HepG2 (cell line): ENCODE results near the gene RAB3D. TPM values are rescaled to one million over a fixed set of nuclear protein-coding genes. Genes with fewer than 3 reads are reported as not detected.

Experiments
- ATRX ChIP-seq: sonication (generic); formaldehyde crosslinking; IDR thresholded peaks from 2 replicates; pipeline ENCODE4 v1.4.0; 2020; ENCODE audit warnings: missing genetic modification reagents, borderline replicate concordance
- FOXA1 ChIP-seq, 2 experiments: fragments of 450-650 bp in 1 of 2; sonication (generic) in 1 of 2; formaldehyde crosslinking in 1 of 2; IDR thresholded peaks; 2 replicates each; pipeline versions ENCODE4 v1.4.0 to v1.6.1; 2016 to 2020; ENCODE audit warnings: missing genetic modification reagents in 1 of 2
- GZF1 ChIP-seq: sonication (generic); formaldehyde crosslinking; IDR thresholded peaks from 2 replicates; pipeline ENCODE4 v1.5.1; 2020; ENCODE audit warnings: mild to moderate bottlenecking, missing genetic modification reagents
- NPAS2 ChIP-seq: sonication (generic); formaldehyde crosslinking; IDR thresholded peaks from 2 replicates; pipeline ENCODE4 v1.8.0; 2022; ENCODE audit warnings: mild to moderate bottlenecking, missing genetic modification reagents, borderline replicate concordance
- SOX13 ChIP-seq, 3 experiments: fragments of 450-650 bp in 1 of 3; sonication (generic) in 1 of 3; formaldehyde crosslinking in 1 of 3; IDR thresholded peaks in 2 of 3; conservative IDR thresholded peaks in 1 of 3; 2 replicates each; pipeline versions ENCODE4 v1.5.0 to v1.6.1; 2016 to 2020; ENCODE audit warnings: antibody characterized with exemption in 1 of 3, mild to moderate bottlenecking in 1 of 3, missing compliant biosample characterization in 1 of 3, missing genetic modification reagents in 1 of 3, moderate library complexity in 1 of 3
- SP1 ChIP-seq, 2 experiments: fragments of 450-650 bp in 1 of 2; sonication (generic) in 1 of 2; formaldehyde crosslinking in 1 of 2; IDR thresholded peaks; 2 replicates each; pipeline versions ENCODE4 v1.4.0 to v1.6.1; 2016 to 2020; ENCODE audit warnings: missing genetic modification reagents in 1 of 2
- ZNF282 ChIP-seq: fragments of 450-650 bp; IDR thresholded peaks from 2 replicates; pipeline ENCODE4 v1.6.1; 2018; ENCODE audit not compliant: partially characterized antibody
- ZNF292 ChIP-seq: sonication (generic); formaldehyde crosslinking; IDR thresholded peaks from 2 replicates; pipeline ENCODE4 v1.8.1; 2022; ENCODE audit warnings: mild to moderate bottlenecking, low read depth, missing genetic modification reagents, borderline replicate concordance
- polyA plus RNA-seq, 8 experiments: library from polyadenylated mRNA; depleted of rRNA in 3 of 8; stranded (reverse) in 7 of 8; unstranded in 1 of 8; fragments of >200 nt; fragmentation: Illumina TruSeq in 4 of 8; extraction: Trizol in 4 of 8; gene quantifications; 2 replicates each; pipeline versions ENCODE4 v1.2.1 to v1.2.3, GENCODE V29; 2011 to 2016; ENCODE audit warnings: low read depth in 4 of 8, missing spikeins in 1 of 8, mixed read lengths in 1 of 8; ENCODE audit not compliant: insufficient read depth in 1 of 8
- total RNA-seq, 5 experiments: library from RNA; depleted of rRNA; stranded (reverse); fragments of >200 nt; fragmentation: Illumina TruSeq; extraction: Trizol; gene quantifications; 2 replicates each; pipeline ENCODE4 v1.2.3, GENCODE V29; 2016; ENCODE audit warnings: low read depth in 1 of 5
- TF ChIP-seq, protein P1 (sequence below): sonication (generic); formaldehyde crosslinking; IDR thresholded peaks from 2 replicates; pipeline ENCODE4 v1.4.0; 2020; ENCODE audit warnings: missing genetic modification reagents, borderline replicate concordance
- TF ChIP-seq, protein P2 (sequence below): sonication (generic); formaldehyde crosslinking; IDR thresholded peaks from 2 replicates; pipeline ENCODE4 v1.4.0; 2020; ENCODE audit warnings: missing genetic modification reagents, mild to moderate bottlenecking, borderline replicate concordance
- TF ChIP-seq, protein P3 (sequence below): IDR thresholded peaks from 2 replicates; pipeline ENCODE4 v1.6.1; 2016
- TF ChIP-seq, protein P4 (sequence below): sonication (generic); formaldehyde crosslinking; IDR thresholded peaks from 2 replicates; pipeline ENCODE4 v1.4.0; 2020; ENCODE audit warnings: mild to moderate bottlenecking, missing genetic modification reagents
- TF ChIP-seq, protein P5 (sequence below): sonication (generic); formaldehyde crosslinking; IDR thresholded peaks from 2 replicates; pipeline ENCODE4 v1.4.0; 2020; ENCODE audit warnings: missing genetic modification reagents
- TF ChIP-seq, protein P6 (sequence below): sonication (generic); formaldehyde crosslinking; IDR thresholded peaks from 2 replicates; pipeline ENCODE4 v1.4.0; 2020; ENCODE audit warnings: missing genetic modification reagents, borderline replicate concordance

RAB3D gene
- total and polyA plus RNA-seq, 2 of the 13 experiments (the other 11 are each of a cell fraction or from before 2014, with no cell fraction given) = 2.0 to 16.1 TPM

DNA sequence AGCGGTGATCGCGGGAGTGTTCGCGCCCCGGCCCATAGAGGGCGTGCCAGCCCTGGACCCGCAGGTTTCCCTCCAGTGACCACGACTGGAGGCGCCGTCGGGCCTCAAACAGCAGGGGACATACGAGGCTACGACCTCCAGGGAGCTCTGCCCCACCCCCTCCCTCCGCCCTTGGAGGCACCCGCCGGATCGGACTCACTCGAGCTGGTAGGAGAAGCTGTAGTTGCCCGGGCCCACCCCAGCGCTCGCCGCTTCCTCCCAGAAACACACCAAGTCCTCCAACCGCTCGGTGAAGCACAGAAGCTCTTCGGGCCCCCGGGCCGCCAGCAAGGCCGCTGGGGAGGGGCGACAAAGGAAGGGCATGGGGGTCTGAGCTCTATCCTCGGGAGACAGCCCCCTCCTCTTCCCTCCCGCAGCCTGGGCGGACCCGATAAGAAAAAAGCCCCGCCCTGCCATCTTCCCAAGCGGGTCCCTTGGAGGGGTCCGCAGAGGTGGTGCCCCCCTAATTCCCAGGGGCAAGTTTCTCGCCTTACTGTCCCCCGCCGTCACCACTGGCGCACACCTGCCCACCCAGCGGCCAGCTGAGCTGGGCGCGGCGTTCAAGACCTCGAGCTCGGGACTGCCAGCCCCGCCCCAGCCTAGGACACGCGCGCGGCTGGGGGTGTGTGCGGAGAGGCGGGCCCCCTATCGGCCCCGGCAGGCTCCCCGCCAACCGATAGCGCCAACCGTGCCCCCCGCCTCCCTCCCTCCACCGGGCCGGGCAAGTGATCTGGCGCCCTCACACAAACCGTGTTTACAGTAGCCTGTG, 43.6 kb upstream of the RAB3D start (continued):
- TF ChIP-seq, protein P1, sequence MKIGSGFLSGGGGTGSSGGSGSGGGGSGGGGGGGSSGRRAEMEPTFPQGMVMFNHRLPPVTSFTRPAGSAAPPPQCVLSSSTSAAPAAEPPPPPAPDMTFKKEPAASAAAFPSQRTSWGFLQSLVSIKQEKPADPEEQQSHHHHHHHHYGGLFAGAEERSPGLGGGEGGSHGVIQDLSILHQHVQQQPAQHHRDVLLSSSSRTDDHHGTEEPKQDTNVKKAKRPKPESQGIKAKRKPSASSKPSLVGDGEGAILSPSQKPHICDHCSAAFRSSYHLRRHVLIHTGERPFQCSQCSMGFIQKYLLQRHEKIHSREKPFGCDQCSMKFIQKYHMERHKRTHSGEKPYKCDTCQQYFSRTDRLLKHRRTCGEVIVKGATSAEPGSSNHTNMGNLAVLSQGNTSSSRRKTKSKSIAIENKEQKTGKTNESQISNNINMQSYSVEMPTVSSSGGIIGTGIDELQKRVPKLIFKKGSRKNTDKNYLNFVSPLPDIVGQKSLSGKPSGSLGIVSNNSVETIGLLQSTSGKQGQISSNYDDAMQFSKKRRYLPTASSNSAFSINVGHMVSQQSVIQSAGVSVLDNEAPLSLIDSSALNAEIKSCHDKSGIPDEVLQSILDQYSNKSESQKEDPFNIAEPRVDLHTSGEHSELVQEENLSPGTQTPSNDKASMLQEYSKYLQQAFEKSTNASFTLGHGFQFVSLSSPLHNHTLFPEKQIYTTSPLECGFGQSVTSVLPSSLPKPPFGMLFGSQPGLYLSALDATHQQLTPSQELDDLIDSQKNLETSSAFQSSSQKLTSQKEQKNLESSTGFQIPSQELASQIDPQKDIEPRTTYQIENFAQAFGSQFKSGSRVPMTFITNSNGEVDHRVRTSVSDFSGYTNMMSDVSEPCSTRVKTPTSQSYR (CRISPR knock-in tag) = peak; percentile 71; the same call in 1 of the 2 replicates
- TF ChIP-seq, protein P2, sequence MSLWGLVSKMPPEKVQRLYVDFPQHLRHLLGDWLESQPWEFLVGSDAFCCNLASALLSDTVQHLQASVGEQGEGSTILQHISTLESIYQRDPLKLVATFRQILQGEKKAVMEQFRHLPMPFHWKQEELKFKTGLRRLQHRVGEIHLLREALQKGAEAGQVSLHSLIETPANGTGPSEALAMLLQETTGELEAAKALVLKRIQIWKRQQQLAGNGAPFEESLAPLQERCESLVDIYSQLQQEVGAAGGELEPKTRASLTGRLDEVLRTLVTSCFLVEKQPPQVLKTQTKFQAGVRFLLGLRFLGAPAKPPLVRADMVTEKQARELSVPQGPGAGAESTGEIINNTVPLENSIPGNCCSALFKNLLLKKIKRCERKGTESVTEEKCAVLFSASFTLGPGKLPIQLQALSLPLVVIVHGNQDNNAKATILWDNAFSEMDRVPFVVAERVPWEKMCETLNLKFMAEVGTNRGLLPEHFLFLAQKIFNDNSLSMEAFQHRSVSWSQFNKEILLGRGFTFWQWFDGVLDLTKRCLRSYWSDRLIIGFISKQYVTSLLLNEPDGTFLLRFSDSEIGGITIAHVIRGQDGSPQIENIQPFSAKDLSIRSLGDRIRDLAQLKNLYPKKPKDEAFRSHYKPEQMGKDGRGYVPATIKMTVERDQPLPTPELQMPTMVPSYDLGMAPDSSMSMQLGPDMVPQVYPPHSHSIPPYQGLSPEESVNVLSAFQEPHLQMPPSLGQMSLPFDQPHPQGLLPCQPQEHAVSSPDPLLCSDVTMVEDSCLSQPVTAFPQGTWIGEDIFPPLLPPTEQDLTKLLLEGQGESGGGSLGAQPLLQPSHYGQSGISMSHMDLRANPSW (CRISPR knock-in tag) = no peak
- TF ChIP-seq, protein P3, sequence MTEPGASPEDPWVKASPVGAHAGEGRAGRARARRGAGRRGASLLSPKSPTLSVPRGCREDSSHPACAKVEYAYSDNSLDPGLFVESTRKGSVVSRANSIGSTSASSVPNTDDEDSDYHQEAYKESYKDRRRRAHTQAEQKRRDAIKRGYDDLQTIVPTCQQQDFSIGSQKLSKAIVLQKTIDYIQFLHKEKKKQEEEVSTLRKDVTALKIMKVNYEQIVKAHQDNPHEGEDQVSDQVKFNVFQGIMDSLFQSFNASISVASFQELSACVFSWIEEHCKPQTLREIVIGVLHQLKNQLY (CRISPR knock-in tag) = no peak
- TF ChIP-seq, protein P4, sequence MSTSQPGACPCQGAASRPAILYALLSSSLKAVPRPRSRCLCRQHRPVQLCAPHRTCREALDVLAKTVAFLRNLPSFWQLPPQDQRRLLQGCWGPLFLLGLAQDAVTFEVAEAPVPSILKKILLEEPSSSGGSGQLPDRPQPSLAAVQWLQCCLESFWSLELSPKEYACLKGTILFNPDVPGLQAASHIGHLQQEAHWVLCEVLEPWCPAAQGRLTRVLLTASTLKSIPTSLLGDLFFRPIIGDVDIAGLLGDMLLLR (CRISPR knock-in tag) = no peak
- TF ChIP-seq ZNF292 = no peak
- TF ChIP-seq, protein P5, sequence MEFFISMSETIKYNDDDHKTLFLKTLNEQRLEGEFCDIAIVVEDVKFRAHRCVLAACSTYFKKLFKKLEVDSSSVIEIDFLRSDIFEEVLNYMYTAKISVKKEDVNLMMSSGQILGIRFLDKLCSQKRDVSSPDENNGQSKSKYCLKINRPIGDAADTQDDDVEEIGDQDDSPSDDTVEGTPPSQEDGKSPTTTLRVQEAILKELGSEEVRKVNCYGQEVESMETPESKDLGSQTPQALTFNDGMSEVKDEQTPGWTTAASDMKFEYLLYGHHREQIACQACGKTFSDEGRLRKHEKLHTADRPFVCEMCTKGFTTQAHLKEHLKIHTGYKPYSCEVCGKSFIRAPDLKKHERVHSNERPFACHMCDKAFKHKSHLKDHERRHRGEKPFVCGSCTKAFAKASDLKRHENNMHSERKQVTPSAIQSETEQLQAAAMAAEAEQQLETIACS (CRISPR knock-in tag) = no peak
- no peak for TF ChIP-seq FOXA1 (IDR thresholded peaks at IDR 0.05)
- TF ChIP-seq FOXA1 (CRISPR knock-in tag; IDR thresholded peaks at IDR 0.05) = peak; percentile 57
- no peak for TF ChIP-seq SP1 (IDR thresholded peaks at IDR 0.05)
- TF ChIP-seq SP1 (CRISPR knock-in tag; IDR thresholded peaks at IDR 0.05) = no peak
- TF ChIP-seq SOX13 (IDR thresholded peaks at IDR 0.05) = no peak
- no peak for TF ChIP-seq SOX13 (CRISPR knock-in tag; conservative IDR thresholded peaks at IDR 0.05 in 1 of 2, IDR thresholded peaks at IDR 0.05 in 1 of 2)
- TF ChIP-seq ZNF282 = no peak
- no peak for TF ChIP-seq ATRX (CRISPR knock-in tag)
- no peak for TF ChIP-seq NPAS2
- TF ChIP-seq, protein P6, sequence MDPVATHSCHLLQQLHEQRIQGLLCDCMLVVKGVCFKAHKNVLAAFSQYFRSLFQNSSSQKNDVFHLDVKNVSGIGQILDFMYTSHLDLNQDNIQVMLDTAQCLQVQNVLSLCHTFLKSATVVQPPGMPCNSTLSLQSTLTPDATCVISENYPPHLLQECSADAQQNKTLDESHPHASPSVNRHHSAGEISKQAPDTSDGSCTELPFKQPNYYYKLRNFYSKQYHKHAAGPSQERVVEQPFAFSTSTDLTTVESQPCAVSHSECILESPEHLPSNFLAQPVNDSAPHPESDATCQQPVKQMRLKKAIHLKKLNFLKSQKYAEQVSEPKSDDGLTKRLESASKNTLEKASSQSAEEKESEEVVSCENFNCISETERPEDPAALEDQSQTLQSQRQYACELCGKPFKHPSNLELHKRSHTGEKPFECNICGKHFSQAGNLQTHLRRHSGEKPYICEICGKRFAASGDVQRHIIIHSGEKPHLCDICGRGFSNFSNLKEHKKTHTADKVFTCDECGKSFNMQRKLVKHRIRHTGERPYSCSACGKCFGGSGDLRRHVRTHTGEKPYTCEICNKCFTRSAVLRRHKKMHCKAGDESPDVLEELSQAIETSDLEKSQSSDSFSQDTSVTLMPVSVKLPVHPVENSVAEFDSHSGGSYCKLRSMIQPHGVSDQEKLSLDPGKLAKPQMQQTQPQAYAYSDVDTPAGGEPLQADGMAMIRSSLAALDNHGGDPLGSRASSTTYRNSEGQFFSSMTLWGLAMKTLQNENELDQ (CRISPR knock-in tag) = no peak
- 0 out of 2 replicates have a peak, but pooled peaks have one; percentile 8 for TF ChIP-seq GZF1 (CRISPR knock-in tag)
